GM20431 (cell line): Measurements from ENCODE around the gene HES6.
"Not testable (repeated sequence)": the region's sequence is repeated elsewhere in the genome, so short reads cannot be mapped to it uniquely, and the experiment has no call there.

Experiments
- in situ Hi-C: fragments of 300-500 bp; cut with MseI, MboI; formaldehyde crosslinking; loops from one replicate; pipeline ENCODE4 v1.15.0; 2020; ENCODE audit warnings: low sequenced_read_pairs; ENCODE audit not compliant: unreplicated experiment

HES6 gene

GRCh38 chr2:238274152-238274865 is 34.5 kb upstream of the HES6 start:
- in situ Hi-C loops = no loop called here

DNA sequence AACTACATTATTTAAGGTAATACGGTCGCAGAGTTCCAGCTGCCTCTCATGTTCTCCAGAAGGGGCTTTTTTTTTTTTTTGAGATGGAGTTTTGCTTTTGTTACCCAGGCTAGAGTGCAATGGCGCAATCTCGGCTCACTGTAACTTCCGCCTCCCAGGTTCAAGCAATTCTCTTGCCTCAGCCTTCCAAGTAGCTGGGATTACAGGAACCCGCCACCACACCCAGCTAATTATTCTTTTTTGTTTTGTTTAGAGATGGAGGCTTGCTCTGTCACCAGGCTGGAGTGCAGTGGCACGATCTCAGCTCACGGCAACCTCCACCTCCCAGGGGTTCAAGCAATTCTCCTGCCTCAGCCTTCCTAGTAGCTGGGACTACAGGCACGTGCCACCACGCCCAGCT is 33.6 kb upstream of the HES6 start:
- in situ Hi-C loops = not testable (repeated sequence)

- in situ Hi-C loops = no loop called here
Observed at GRCh38 chr2:238272156-238272555, 32.3 kb upstream of the HES6 start.

GRCh38 chr2:238271686-238272085 is 31.8 kb upstream of the HES6 start:
- in situ Hi-C loops = not testable (repeated sequence)

DNA sequence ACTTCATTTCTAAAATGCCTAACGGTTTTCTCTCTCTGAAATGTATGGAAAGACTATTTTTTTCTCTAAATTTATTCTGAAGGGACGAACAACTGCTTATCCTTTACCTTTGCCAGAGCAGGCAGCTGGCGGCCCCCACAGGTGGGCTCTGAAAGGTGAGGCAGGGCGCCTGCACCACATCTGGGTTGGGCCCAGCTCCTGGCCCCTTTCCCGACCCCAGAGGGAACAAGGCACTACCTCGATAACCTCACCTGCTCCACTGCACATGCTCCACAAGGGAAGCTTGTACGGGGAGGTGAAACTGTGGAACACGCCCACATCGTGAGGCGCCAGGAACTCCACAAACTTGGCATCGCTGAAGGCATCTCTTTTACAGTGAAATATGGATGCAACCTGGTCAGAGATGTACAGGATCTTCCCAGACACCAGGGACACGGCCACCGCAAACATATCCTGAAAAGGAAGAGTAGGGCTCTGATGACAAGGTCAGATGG is 31.3 kb upstream of the HES6 start:
- in situ Hi-C loops = no loop called here

DNA sequence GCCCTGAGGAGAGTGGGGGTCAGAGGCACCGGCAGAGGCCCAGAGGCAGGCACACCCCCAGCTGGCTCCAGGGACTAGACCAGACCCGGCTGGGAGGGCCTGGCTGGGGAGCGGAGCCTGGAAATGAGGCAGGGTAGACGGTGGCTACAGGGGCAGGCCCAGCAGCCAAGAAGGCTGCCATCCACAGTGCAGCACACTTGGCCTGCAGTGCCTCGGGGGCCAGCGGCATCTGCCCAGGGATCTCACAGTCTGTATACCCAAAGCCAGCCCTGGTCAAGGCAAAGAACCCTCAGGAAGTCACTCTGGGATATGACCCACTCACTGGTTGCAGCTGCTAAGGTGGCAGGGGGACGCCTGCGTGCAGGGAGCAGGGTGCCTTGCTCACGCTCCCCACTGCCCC is 30.8 kb upstream of the HES6 start:
- in situ Hi-C loops = no loop called here

GRCh38 chr2:238269741-238270140 is 29.9 kb upstream of the HES6 start:
- in situ Hi-C loops = no loop called here

DNA sequence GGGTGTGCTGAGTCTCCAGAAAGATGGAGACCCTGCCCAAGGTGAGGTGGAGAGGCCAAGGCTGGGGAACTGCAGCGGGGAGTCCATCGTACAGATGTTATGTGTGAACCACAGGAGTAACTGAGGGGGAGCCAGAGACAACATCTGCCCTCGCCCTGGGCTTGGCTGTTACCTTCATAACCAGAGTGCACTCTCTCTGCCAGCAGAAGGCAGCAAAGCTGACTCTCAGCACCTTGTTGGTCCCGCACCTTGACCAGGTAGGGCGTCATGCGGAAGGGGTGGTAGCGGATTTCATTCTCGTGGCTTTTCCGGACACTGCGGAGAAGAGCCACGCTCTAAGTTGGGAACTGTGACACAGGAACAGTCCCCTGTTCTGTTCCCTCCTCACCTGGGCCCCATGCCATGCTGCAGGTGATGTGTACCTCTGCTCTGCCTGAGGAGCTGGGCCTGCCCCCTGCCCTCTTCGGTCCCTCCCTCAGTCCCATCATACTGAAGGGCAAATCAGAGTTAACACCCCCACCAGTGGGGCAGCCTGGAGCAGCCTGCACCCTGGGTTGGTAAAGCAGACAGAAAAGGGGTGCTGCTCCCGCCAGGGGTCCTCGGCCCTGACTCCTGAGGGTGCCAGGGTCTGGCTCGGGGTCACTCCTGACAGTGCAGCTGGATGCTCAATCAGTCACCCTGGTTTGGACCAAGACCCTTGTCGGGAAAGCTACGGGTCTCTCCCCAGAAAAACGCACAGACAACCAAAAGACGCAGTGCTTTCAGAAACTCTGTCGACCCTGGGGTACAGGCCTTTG is 28.2 kb upstream of the HES6 start:
- in situ Hi-C loops = no loop called here

GRCh38 chr2:238267341-238267710 is 27.5 kb upstream of the HES6 start:
- in situ Hi-C loops = no loop called here

- in situ Hi-C loops = no loop called here
Observed at GRCh38 chr2:238265605-238266004, 25.8 kb upstream of the HES6 start.

DNA sequence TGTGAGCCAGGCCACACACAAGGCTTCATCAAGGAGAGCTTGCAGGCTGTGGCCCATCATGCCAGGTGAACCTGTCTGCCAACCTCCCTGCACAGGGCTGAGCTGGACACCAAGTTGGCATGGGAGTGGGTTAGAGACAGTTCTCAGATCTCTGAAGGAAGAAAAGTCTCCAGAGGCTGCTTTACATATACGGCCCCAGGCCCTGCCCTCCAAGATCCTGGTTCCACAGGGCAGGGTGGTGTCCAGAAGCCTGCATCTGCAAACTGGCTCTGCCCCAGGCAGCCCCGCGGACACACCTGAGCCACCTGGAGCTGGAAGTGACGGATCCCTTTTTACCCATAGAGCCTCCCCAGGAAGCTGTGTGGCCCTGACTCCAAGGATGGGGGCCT is 24.2 kb upstream of the HES6 start:
- in situ Hi-C loops = no loop called here

- in situ Hi-C loops = no loop called here
Observed at GRCh38 chr2:238263204-238264071, 23.6 kb upstream of the HES6 start.

DNA sequence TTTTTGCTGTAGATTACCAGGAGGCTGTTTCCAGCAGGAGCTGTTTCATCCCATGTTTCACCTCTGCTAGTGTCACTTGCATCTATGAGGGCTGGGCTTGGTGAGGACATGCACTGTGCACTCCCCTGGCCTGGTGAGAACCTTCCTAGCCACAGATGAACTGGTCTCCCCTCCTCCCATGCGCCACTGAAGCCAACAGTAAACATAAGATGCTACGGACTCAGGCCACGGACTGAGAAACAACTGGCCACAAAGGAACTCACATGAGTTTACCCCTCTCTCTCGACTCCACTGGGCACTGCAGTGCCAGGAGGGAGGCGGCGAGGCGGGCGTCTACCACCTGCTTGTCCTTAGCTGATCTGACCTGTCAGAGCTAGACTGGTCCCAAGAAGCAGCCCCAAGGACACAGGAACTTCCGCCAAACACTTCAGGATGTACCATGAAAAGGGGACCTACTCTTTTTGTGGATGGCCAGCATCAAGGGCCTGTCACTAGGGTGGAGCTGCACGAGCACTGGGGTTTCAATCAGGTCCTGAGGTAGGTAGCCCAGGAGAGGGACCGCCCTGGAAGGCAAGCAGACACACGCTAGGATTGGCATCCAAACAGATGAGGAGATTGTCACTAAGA is 22.8 kb upstream of the HES6 start:
- in situ Hi-C loops = no loop called here

DNA sequence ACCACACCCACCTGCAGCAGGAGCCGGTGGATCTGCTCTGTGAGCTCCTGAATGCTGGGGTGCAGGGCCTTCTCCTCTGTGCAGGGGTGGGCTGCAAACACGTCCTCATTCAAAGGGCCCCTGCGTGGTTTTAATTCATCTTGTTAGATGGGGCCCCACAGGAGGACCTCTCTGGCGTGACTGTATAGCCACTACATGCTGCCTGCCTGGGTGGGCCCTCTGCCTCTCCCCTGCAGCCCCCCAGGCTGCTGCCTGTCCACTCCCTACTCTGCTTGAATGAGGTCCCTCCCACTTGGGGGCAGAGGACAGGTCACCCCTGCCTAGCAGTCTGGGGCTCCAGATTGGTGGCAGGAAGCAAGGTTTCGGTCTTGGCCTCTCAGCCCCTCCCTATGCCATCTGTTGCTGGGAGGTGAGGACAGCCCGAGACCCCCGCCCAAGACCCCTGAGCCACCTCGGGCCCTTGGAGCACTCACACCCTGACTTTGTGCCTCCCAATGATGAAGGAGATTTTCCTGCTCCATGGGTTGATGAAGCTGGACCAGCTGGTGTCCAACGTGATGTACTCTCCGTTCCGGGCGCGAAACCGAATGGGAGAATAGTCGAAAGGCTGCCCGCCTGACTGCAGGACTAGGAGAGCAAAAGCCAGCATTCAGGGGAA is 22.0 kb upstream of the HES6 start:
- in situ Hi-C loops = no loop called here

GRCh38 chr2:238260883-238261282 is 21.0 kb upstream of the HES6 start:
- in situ Hi-C loops = no loop called here

GRCh38 chr2:238259061-238260020 is 19.5 kb upstream of the HES6 start:
- in situ Hi-C loops = no loop called here

DNA sequence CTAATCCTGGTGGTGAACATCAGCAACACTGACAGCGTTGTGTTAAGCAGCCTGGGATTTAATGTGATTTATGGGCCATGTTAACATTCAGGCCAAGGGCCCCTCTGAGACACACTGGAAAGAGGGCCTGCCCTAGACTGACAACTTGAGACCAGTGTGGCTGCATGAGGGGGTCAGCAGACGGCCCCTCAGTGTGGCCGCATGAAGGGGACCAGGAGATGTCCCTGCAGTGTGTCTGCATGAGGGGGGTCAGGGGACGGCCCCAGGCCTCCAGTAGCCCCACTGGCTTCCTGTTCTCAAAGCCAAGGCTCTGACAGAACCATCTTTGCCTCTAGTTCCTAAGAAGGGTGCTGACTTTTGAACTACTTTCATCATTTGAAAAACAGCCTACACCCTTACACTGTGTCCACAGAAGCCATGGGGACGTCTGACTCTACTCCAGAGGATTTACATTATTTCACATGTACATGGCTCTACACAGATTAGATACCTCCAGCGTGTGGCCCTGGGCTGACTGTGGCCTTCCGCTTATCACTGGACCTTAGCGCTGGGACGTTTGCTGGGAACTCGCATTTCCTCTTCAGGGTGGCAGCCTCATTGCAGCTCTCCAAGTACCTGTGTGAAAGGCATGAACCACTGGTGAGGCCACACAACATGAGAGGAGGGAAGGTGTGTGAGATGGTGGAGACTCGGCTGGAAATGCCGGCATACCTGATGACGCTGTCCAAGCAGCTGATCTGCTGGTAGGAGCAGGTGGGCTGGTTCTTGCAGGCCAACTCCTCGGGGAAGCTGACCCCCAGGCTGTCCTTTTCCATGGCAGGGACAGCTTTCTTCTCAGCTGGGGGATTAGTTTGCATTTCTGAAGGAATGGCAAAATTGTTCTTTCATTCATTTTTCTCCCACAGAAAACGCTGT is 18.2 kb upstream of the HES6 start:
- in situ Hi-C loops = no loop called here
